HG03045 (cell line): ENCODE data around the gene RXYLT1.
"Not testable (repeated sequence)": the region's sequence is repeated elsewhere in the genome, so short reads cannot be mapped to it uniquely, and the experiment has no call there.

ENCODE experiments used
- ATAC-seq: cut with Tn5 transposase; IDR thresholded peaks from one replicate; pipeline ENCODE4 v1.9.1; 2021; ENCODE audit warnings: mild to moderate bottlenecking, moderate library complexity; ENCODE audit not compliant: unreplicated experiment

Gene RXYLT1

GRCh38 chr12:63841571-63841970, 61.9 kb downstream of the RXYLT1 start:
- ATAC-seq: no peak

DNA sequence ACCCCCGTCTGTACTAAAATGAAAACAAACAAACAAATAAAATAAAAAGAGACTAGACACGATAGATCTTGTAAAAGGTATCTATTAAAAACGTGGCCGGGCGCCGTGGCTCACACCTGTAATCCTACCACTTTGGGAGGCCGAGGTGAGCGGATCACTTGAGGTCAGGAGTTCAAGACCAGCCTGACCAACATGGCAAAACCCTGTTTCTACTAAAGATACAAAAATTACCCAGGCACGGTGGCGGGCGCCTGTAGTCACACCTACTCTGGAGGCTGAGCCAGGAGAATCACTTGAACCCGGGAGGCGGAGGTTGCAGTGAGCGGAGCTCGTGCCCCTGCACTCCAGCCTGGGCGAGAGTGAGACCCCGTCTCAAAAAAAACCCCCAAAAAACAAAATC, 63.0 kb downstream of the RXYLT1 start:
- not testable (repeated sequence) for ATAC-seq

DNA sequence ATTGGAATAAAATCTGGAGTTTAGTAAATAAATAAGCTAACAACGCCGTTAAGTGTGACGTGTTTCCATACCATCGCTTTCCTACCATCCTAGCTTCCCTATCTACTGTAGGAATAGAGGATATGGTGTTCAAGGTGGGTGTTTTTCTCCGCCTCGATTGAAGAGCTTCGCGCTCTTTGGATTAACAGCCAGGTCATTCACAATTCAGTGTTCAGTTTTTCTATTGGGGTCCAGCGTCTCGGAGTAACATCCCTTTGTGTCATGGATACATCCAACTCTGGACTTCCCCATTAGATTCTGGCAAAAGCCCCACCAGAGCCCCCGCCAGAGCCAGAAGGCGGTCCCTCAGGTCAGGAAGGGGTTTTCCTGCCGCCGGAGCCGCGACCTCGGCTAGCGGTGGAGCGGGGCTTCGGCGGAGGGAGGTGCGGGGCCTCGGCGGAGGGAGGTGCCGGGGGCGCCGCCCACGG, 63.6 kb downstream of the RXYLT1 start:
- no peak for ATAC-seq

DNA sequence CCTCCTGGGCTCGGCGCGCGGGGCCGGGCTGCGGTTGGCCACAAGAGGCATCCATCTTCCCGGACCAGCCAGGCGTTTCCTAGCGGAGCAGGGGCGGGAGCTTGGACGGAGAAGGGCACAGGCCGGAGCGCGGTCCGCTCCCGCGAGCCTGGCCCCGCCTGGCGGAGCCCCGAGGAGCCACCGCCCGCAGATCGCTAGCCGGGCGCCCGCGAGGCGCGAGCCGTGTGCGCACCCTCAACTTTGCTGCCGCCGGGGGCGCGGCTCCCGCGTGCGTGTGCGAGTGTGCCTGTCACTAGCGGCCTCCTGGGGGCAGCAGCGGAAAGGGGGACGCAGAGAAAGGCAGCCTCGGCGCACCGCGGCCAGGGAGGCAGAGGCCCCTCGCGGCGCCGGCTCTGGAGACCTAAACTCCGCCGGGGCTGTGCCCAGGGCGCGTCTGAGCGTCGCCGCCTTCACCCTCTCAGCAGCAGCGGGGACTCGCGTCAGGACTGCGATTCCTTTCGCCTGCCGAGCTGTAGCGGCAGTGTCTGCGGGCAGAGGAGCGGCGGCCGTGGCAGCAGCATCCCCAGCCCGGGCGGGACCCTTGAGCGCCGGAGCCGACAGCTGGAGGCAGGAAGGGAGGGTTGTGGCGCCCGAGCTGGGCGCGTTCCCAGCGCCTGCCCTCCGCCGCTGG, 64.1 kb downstream of the RXYLT1 start:
- ATAC-seq: peak; percentile 95

DNA sequence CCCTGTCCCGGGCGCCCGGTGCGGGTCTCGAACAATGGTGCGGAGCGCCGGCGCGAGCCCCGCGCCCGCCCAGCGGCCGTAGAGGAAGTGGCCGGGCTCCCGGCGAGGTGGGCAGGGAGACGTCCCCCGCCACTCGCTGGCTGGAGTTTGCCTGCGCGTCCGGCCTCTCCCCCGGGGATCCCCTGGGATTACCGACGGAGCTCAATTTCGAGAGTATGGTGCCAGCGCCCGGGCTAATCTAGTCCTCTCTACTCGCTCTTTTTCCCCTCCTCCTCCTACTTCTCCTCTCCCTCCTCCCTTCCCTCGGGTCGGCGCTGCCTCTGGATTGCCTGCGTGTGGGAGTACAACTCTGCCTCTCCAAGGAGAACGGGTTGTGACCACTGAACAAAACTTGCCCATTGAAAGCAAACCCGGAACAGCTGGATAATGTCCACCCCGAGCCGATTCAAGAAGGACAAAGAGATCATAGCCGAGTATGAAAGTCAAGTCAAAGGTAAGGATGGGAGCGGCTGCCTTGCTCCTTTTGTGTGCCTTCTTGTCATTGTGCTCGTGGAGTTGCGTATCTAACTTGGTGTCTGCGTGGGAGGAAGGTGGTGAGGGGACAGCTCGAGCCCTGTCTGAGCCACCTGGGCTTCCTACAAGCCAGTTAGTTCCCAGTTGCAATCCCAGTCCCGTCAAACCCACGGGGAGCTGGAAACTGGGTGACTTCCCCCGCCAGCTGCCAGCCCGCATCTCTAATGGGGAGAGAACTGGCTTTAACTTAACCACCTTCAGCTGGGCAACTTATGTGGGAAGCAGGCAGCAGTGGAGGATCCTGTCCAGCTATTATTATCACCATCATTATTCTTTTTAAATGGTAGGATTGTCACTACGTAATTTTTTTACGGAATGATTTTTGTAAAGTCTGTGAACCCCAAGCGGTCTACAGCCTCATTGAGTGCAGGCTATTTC, 65.0 kb downstream of the RXYLT1 start, which contains the start of gene SRGAP1:
SRGAP1 (plus strand) TSS at position 310 of the 951 bp plus-strand sequence; CDS start at position 427, 117 bp downstream.
- ATAC-seq: peak; percentile 27

DNA sequence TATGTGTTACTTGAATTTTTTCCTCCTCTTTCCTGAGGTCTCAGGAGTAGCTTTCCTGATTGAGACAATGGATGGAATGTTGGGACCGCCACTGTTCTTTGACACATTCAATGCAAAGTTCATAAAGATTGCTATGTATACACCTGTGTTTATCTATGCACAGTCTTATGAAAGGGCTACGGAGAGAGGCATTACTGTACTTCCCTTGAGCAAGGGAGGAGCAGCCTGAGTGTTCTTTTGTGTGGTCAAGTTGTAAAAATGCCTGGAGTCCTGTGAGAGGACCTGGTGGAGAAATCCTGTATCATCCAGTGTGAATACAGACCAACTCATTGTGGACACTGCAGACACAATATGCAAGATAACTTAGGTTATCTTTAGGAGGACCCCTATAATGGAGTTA, 66.0 kb downstream of the RXYLT1 start:
- ATAC-seq: no peak

- no peak for ATAC-seq
Measured at GRCh38 chr12:63846238-63846967, 66.7 kb downstream of the RXYLT1 start.

GRCh38 chr12:63848450-63848849, 68.7 kb downstream of the RXYLT1 start:
- no peak for ATAC-seq

DNA sequence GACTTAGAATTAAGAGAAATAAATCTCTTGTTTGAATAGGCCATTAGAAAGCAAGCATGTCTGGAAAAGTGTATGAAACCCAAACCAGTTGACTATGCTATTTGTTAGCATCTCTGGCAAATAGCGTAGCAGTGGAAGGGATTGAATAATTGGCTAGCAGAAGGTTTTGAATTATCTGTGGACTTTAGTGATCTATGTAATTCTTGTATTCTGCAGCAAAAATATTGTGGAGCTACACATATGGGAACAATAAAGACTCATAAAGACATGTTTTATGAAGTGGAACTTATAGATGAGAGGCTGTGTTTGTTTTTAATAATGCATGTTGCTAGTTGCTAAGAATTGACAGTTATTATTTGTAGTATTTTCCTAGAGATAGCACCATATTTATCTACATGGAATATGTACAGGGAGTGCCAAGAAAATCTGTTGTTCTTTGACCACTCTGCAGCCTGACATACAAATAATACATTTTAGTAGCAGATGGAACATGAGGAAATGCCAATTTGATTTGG, 69.5 kb downstream of the RXYLT1 start:
- ATAC-seq: no peak

DNA sequence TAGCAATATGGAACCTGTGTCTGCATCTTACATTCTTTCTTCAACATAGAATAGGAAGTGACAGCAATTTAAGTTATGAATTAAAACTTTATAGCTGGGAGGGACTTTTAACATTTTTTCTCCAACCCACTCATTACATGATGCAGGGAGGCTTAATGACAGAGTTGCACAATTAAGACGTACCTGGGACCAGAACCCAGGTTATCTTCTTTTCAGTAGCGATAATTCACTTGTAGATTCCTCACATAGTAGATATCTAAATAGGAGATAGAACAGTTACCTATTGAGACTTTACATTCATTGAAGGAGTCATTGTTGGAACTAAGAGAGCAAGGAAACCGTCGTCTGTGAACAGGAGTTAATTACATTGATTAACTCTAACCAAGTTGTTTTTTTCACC, 69.9 kb downstream of the RXYLT1 start:
- ATAC-seq: no peak

DNA sequence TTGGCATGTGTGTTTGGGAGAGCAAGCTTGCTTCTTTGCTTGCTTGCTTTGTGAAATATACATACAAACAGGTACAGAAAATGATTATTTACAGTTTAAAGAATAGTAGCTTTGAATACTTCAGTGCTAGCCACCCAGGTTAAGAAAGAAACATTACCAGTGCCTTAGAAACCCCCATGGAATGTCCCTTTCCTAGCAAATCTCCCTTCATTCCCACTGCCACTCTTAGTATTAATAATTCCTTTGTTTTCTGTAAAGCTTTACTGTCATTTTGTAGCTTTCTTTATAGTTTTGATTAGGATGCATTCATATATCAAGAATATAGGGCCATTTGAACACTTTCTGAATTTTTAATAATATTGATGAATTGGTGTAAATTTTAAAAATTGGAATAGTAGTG, 74.3 kb downstream of the RXYLT1 start:
- ATAC-seq: no peak

DNA sequence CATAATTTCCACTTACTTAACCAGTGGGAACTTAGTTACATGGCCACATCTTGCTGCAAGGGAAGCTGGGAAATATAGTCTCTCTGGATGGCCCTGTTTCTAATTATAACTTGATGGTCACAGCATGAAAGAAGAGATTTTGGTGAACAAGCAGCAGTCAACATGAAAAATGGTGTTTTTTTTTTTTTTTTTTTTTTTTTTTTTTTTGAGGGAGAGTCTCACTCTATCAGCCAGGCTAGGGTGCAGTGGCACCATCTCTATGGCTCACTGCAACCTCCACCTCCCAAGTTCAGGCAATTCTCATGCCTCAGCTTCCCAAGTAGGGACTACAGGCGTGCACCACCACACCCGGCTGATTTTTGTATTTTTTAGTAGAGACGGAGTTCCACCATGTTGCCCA, 75.6 kb downstream of the RXYLT1 start:
- ATAC-seq: no peak

GRCh38 chr12:63857771-63858670, 78.3 kb downstream of the RXYLT1 start:
- ATAC-seq: no peak
